Gastrocnemius medialis (tissue), 4 donors: ENCODE data around the gene UPK1A.

Source experiments
- POLR2A ChIP-seq, 2 donors: fragments of 450-650 bp; IDR thresholded peaks; one replicate each; pipeline ENCODE4 v1.6.1; 2017; ENCODE audit warnings: antibody characterized with exemption in 2 of 2, mild to moderate bottlenecking in 2 of 2, moderate library complexity in 2 of 2
- TF ChIP-seq, protein P1 (sequence below), 5 experiments: fragments of 450-650 bp in 3 of 5; fragments of 200-600 bp in 2 of 5; sonication (generic) in 2 of 5; IDR thresholded peaks in 4 of 5; conservative IDR thresholded peaks in 1 of 5; 1 replicate in 4 of 5; 2 replicates in 1 of 5; pipeline ENCODE4 v1.5.1; 2016 to 2019; ENCODE audit warnings: antibody characterized with exemption in 5 of 5, mild to moderate bottlenecking in 3 of 5, moderate library complexity in 3 of 5

GRCh38 chr19:35645680-35646511, 20.4 kb upstream of the UPK1A start:
- TF ChIP-seq, protein P1, sequence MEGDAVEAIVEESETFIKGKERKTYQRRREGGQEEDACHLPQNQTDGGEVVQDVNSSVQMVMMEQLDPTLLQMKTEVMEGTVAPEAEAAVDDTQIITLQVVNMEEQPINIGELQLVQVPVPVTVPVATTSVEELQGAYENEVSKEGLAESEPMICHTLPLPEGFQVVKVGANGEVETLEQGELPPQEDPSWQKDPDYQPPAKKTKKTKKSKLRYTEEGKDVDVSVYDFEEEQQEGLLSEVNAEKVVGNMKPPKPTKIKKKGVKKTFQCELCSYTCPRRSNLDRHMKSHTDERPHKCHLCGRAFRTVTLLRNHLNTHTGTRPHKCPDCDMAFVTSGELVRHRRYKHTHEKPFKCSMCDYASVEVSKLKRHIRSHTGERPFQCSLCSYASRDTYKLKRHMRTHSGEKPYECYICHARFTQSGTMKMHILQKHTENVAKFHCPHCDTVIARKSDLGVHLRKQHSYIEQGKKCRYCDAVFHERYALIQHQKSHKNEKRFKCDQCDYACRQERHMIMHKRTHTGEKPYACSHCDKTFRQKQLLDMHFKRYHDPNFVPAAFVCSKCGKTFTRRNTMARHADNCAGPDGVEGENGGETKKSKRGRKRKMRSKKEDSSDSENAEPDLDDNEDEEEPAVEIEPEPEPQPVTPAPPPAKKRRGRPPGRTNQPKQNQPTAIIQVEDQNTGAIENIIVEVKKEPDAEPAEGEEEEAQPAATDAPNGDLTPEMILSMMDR (IDR thresholded peaks at IDR 0.05 in 4 of 5, conservative IDR thresholded peaks at IDR 0.05 in 1 of 5) = no peak
- TF ChIP-seq POLR2A (IDR thresholded peaks at IDR 0.05) = no peak
